Choroid plexus epithelial cell (primary cell): ENCODE data around the gene PARP1.

Experiments used
- DNase-seq: peaks from one replicate; pipeline ENCODE4 v3.0.0-alpha.2; 2010; ENCODE audit warnings: low read depth
- H3K4me3 ChIP-seq: 2 replicates; pipeline ENCODE4 v1.5.1; 2011; ENCODE audit warnings: low read depth, mild to moderate bottlenecking, control low read depth, low read length, moderate library complexity
- TF ChIP-seq, protein P1 (sequence below): conservative IDR thresholded peaks from 2 replicates; pipeline ENCODE4 v1.5.1; 2011; ENCODE audit warnings: low read depth, mild to moderate bottlenecking, control low read depth, inconsistent platforms, low read length, moderate library complexity

Gene PARP1

DNA sequence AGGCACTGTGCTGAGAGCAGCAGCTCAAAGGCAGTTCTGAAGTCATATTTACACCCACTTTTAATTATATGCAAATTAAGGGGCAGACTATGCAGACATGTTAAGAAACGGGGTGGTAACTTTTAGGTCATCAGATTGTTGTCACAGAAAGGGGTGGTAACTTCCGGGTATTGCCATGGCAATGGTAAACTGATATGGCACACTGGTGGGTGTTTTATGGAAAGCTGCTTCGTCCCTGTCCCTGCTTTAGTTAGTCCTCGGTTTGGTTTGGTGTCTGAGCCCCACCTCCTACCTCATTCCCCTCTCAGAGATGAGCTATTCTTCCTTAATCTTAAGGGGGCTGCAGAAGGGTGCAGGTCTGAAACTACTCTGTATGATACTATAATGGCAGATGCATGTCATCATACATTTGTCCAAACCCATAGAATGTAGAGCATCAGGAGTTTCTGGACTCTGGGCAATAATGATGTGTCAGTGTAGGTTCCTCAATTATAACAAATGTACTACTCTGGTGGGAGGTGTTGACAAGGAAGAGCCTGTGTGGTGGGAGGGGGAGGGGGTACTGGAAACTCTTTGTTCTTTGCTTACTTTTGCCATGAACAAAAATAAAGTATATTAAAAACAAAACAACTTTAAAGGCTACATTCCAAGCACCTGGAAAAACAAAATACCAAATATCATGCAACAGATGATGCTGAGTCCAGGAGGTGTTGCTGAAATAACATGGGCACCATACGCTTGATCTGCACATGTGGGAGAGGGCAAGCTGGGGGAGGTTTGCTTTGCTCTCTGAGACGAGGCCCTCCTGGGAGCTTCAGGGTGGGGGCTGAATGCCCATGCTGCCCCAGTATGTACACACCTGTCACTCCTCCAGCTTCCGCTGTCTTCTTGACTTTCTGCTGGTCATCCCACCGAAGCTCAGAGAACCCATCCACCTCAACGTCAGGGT lies 6.3 kb downstream of the PARP1 start:
- DNase-seq = no peak
- TF ChIP-seq, protein P1, sequence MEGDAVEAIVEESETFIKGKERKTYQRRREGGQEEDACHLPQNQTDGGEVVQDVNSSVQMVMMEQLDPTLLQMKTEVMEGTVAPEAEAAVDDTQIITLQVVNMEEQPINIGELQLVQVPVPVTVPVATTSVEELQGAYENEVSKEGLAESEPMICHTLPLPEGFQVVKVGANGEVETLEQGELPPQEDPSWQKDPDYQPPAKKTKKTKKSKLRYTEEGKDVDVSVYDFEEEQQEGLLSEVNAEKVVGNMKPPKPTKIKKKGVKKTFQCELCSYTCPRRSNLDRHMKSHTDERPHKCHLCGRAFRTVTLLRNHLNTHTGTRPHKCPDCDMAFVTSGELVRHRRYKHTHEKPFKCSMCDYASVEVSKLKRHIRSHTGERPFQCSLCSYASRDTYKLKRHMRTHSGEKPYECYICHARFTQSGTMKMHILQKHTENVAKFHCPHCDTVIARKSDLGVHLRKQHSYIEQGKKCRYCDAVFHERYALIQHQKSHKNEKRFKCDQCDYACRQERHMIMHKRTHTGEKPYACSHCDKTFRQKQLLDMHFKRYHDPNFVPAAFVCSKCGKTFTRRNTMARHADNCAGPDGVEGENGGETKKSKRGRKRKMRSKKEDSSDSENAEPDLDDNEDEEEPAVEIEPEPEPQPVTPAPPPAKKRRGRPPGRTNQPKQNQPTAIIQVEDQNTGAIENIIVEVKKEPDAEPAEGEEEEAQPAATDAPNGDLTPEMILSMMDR = no peak
- no peak overlapping the region for H3K4me3 ChIP-seq

DNA sequence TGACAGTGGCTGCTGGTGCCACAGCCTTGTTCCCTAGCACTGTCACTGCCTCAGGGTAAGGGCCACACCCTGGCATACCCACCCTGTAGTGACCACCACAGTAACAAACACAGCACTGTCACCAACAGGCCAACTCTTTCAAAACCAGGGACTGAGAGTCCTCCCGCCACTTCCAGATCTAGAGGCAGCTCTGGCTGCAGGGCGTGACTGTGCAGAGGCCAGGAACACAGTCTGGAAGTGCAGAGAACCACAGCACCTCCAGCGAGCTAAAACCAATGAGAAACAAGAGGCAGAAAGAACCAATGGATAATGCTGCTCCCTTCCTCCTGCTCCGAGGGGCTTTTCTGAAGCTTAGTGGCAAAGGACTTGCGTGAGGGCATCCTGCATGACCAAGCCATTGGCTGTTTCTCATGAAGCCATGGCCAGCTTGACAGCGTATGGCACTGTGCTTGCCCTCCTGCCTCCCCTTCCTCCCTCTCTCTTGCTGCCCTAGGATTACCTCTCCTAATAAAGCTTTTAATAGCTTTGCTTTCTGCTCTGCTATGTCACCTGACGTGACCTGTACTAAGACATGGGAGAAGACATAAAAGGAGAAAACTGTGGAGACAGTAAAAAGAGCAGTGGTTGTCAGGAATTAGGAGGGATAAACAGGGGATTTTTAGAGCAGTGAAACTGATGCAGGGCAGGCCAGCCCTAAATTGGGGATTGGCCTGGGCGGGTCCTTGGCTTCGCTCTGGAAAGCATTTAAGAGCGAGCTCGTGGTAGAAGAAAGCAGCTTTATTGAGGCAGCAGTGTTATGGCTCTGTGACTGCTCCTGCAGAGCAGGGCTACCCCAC lies 7.2 kb downstream of the PARP1 start:
- no peak overlapping the region for H3K4me3 ChIP-seq
- TF ChIP-seq, protein P1 = no peak
- no peak for DNase-seq

DNA sequence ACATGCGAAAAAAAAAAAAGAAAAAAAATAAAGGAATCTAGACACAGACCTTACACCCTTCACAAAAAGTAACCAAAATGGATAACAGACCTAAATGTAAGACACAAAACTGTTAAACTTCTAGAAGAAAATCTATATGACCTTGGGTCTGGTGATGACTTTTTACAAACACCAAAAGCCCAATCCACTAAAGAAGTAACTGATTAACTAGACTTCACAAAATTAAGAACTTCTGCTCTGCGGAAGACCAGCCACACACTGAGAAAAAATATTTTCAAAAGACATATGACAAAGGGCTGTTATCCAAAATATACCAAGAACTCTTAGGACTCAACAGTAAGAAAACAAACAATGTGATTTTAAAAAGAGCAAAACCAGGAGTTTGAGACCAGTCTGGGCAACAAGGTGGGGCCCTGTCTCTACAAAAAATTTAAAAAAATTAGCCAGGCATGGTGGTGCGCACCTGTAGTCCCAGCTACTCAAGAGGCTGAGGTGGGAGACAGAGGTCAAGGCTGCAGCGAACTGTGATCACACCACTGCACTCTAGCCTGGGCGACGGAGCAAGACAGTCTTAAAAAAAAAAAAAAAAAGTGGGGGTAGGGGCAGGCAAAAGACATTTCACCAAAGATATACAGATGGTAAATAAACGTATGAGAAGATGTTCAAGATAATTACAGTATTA lies 9.8 kb downstream of the PARP1 start:
- TF ChIP-seq, protein P1 = no peak
- DNase-seq = no peak
- H3K4me3 ChIP-seq = no peak overlapping the region

DNA sequence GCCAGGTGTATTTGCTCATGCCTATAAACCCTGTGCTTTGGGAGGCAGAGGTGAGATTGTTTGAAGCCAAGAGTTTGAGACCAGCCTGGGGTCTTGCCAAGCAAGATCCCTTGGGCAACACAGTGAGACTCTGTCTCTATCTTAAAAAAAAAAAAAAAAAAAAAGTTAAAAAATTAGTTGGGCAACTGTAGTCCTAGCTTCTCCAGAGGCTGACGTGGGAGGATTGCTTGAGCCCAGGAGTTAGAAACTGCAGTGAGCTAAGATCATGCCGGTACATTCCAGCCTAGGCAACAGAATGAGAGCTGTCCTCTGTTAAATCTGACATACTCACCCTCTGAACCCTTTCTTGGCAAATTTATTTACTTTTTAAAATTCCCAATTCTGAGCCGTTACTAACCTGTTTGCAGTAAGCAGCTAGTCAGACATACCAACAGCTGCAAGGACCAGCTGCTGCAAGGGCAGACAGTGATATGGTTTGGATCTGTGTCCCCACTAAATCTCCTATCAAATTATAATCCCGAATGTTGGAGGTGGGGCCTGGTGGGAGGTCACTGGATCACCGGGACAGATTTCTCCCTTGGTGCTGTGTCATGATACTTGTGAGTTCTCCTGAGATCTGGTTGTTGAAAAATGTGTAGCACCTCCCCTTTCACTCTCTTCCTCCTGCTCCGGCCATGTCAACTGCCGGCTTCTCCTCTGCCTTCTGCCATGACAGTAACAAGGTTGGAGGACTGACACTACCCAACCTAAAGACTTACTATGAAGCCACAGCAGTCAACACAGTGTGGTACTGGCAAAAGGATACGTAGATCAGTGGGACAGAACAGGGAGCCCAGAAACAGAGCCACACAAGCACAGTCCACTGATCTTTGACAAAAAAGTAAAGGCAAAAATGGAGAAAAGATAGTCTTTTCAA lies 10.6 kb downstream of the PARP1 start:
- TF ChIP-seq, protein P1 = no peak
- H3K4me3 ChIP-seq = no peak overlapping the region
- peak; percentile 24 for DNase-seq

DNA sequence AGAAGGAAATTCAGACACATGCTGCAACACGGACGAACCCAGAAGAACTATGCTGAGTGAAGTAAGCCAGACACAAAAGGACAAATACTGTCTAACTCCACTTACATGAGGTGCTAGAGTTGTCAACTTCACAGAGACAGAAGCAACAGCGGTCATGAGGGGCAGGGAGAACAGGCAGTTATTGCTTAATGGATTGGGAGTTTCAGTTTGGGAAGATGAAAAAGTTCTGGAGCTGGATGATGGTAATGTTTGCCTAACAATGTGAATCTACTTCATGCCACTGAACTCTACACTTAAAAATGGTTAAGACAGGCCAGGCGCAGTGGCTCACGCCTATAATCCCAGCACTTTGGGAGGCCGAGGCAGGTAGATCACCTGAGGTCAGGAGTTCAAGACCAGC lies 12.1 kb downstream of the PARP1 start:
- no peak for DNase-seq
- TF ChIP-seq, protein P1 = no peak
- no peak overlapping the region for H3K4me3 ChIP-seq

DNA sequence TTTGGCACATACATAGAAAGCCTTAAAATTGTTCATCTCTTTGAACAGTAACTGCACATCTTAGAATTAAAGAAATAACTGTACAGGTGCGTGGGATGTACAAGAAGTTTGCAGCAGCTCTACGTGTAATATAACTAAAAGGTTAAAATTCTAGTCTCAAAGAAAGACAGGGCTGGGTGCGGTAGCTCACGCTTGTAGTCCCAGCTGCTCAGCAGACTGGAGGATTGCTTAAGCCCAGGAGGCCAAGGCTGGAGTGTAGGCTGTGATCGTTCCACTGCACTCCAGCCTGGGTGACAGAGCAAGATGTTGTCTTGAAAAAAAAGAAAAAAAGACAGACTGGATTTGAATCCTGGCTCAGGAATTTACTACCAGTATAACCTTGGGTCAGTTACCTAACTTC lies 13.4 kb downstream of the PARP1 start:
- no peak for DNase-seq
- TF ChIP-seq, protein P1 = no peak

More for the DNA sequence above, 13.4 kb downstream of the PARP1 start:
- no peak overlapping the region for H3K4me3 ChIP-seq
